Fibroblast of skin of scalp (primary cell): ENCODE measurements around the gene KDM4C. TPM values are rescaled to one million over a fixed set of nuclear protein-coding genes. Genes with fewer than 3 reads are reported as not detected.
"Not testable (repeated sequence)": the region's sequence is repeated elsewhere in the genome, so short reads cannot be mapped to it uniquely, and the experiment has no call there.

Experiments used
- DNase-seq: peaks from one replicate; pipeline ENCODE4 v3.0.0-alpha.2; 2013
- polyA plus RNA-seq, 2 experiments: library from polyadenylated mRNA; unstranded; fragments of 120-200 nt; gene quantifications; one replicate each; pipeline ENCODE4 v1.2.1, GENCODE V29; 2013; ENCODE audit not compliant: insufficient read length in 2 of 2

KDM4C gene
- polyA plus RNA-seq (2013, experiment 1 of 2; ENCODE audit: insufficient read length): 11.4 TPM
- 12.0 TPM for polyA plus RNA-seq (2013, experiment 2 of 2; ENCODE audit: insufficient read length)

DNA sequence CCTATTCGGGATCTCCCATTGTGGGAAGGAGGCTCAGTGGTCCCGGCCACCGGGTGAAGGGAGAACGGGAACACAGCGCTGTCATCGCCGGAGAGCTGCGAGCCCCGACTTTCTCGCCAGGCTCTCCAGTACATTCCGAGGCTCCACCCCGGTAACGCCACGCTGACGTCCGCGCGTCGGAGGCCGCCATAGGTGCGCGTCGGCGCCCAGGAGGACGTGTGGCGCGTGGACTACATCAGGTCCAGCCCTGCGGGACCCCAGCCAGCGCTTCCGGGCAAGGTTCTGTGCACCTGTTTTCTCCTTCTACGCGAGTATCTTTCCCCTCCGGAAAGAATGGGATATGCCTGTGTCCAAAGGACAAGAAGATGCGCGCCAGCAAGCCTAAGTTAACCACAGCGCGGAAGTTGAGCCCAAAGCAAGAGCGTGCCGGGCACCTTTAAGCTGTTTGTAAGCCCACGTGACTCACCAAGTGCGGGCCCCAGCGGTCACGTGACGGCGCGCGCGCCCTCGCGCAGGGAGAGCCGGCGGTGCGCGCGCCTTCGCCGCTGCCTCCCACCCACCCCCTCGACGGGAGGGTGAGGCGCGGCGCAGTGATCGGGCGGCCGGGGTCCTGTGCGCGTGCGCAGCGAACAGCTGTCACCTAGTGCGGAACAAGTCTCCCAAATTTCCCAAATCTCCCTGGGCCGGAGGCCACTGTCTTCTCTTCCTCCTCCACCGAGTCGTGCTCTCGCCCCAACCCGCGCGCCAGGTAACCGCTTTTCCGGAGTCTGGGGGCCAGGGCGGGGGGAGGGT lies at the start of gene KDM4C:
TSS of gene KDM4C (plus strand) at position 518 of the 792 bp plus-strand sequence. CDS start 35,016 bp downstream, outside the sequence.
- DNase-seq: peak; percentile 96

DNA sequence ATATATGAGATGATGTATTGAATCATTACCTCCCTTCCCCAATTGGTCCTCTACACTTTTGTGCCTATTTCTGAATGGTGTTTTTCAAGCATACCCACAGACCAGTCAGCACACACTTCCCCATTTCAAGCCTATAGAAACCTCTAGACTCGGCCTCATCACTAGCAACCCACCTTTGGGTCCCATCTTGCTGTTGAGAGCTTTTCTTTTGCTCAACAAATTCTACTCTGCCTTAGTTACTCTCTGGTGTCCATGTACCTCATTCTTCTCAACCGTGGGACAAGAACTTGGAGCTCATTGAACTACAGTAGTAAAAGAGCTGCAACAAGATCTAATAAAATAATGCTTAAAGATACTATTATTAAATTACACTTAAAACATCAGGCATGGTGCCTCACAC lies 49.0 kb upstream of the KDM4C start:
- DNase-seq: no peak

DNA sequence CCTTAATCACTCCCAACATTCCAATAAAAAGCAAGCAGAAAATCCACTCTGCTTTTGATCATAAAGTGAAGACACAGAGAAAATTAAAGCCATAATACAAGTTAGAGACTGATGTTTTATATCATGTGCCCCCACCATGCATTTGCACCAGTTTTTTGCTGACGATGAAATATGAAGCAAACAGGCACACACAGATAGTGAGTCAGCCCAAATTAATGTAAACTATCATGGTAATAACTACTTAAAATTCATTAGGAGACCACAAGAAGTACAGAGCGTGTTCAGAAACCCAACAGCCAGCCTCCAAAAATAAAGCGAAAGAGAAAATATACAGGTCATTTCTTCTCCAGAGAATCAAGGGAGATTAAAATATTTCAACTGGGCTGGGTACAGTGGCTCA lies 46.4 kb upstream of the KDM4C start:
- peak; percentile 48 for DNase-seq

GRCh38 chr9:6712041-6712440 lies 45.7 kb upstream of the KDM4C start:
- no peak for DNase-seq

- DNase-seq: no peak
These were observed 43.6 kb upstream of the KDM4C start for GRCh38 chr9:6714176-6714575.

DNA sequence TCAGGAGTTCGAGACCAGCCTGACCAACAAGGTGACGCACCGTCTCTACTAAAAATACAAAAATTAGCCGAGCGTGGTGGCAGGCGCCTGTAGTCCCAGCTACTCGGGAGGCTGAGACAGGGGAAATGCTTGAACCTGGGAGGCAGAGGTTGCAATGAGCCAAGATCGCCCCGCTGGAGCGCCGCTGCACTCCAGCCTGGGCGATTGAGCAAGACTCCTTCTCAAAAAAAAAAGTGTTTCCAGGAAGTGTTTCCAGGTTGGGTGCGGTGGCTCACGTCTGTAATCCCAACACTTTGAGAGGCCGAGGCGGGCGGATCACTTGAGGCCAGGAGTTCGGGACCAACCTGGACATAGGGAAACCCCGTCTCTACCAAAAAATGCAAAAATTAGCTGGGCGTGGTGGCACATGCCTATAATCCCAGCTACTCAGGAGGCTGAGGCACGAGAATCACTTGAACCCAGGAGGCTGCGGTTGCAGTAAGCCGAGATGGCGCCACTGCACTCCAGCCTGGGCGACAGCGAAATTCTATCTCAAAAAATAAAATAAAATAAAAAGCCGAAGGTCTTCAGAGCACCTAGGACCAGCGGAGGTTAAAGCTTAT lies 42.5 kb upstream of the KDM4C start:
- DNase-seq: not testable (repeated sequence)

DNA sequence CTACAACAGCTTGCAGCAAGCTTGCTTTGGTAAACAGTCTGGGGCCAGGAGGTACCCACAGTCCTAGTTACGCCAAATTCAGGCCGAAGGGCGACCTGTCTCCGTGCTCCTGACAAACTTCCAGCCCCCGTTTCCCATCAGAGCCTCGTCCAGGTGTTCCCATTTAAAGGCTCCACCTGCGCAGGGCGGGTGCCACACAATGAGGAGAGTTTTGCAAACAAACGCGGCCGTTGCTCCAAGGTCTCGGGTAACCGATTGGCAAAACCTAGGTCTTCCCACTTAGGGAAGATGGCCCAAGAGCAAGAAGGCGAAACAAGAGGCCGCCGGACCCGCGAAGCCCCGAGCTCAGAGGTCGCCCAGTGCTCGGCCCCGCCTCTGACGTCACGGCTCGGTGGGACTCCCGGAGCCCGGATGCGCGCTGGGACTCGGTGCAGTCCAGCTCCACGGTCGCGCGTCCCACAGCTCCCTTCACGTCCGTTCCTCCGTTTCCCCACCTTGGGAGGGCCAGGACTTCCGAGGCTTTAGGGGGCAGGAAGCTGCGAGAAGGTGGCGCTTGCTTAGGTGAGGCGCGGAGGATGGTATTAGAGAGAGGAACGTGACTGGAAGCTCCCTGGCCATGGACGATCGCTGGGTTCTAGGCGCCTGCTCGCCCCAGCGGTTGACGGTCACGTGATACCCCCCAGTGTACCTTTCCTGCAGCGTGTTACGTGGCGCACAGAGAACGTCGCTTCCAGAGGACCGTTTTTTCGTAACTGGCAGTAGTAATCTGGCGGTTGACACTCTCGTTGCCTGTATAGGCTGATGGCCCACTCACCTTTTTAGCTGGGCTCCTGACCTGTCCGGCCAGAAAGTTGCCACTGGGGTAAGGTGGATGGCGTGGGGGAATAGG lies 41.8 kb upstream of the KDM4C start:
- DNase-seq: peak; percentile 30

- DNase-seq: no peak
These were observed 41.0 kb upstream of the KDM4C start for GRCh38 chr9:6716766-6717165.

- no peak for DNase-seq
These were observed 33.8 kb upstream of the KDM4C start for GRCh38 chr9:6723881-6724420.

- DNase-seq: no peak
These were observed 24.5 kb upstream of the KDM4C start for GRCh38 chr9:6733257-6733656.

GRCh38 chr9:6733831-6734230 lies 23.9 kb upstream of the KDM4C start:
- DNase-seq: no peak

DNA sequence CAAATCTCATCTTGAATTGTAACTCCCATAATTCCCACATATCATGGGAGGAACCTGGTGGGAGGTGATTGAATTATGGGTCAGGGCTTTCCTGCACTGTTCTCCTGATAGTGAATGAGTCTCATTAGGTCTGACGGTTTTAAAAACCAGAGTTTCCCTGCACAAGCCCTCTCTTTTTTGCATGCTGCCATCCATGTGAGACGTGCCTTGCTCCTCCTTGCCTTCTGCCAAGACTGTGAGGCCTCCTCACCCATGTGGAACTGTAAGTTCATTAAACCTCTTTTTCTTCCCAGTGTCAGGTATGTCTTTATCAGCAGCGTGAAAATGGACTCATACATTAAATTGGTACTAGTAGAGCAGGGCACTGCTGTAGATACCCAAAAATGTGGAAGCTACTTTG lies 22.4 kb upstream of the KDM4C start:
- DNase-seq: no peak

DNA sequence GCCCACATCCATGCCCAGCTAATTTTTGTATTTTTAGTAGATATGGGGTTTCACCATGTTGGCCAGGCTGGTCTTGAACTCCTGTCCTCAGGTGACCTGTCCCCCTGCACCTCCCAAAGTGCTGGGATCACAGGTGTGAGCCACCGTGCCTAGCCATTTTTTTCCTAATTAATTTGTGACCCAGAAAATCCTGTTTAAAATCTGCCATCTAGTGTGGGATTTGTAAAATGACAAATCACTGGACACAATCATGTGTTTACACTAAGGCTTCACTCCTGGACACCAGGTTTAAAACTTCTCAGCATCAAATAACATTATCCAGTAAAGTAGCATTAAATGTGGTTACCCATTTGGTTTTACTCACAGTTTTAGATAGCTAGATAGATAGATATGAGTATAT lies 18.6 kb upstream of the KDM4C start:
- DNase-seq: peak; percentile 3

DNA sequence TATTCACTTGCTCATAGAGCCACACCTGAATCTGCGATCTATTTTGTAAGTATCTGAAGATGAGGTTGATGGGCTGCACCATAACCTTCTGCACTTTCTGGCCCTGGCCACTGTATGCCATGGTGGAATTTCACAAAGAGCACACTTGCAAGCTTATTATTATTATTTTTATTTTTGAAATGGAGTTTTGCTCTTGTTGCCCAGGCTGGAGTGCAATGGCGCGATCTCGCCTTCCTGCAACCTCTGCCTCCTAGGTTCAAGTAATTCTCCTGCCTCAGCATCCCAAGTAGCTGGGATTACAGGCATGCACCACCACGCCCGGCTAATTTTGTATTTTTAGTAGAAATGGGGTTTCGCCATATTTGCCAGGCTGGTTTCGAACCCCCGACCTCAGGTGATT lies 8.9 kb upstream of the KDM4C start:
- DNase-seq: not testable (repeated sequence)

DNA sequence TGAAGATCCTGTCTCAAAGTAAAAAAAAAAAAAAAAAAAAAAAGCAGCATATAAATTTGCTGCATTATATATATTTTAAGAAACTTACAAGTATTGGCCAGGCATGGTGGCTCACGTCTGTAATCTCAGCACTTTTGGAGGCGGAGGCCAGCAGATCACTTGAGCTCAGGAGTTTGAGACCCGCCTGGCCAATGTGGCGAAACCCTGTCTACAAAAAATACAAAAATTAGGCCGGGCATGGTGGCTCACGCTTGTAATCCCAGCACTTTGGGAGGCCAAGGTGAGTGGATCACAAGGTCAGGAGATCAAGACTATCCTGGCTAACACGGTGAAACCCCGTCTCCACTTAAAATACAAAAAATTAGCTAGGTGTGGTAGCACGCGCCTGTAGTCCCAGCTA lies 2.9 kb upstream of the KDM4C start:
- not testable (repeated sequence) for DNase-seq

DNA sequence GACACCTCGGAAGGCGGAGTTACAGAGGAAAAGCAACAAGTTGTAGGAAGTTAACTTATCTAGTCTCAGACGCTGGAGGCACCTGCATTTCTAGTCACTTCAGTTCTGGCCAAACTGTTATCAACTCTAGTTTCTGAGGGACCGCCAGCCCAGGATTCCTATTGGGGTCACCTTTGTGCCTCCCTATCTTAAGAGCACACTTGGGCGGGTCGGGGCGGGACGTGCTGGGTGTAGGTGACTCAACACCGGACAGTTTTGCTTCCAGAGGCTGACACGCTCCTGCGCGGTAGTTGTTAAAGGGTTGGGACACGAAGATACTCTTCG lies 679 bp upstream of the KDM4C start:
- DNase-seq: peak; percentile 57

- no peak for DNase-seq
These were observed 400 bp downstream of the KDM4C start for GRCh38 chr9:6758248-6758497.

DNA sequence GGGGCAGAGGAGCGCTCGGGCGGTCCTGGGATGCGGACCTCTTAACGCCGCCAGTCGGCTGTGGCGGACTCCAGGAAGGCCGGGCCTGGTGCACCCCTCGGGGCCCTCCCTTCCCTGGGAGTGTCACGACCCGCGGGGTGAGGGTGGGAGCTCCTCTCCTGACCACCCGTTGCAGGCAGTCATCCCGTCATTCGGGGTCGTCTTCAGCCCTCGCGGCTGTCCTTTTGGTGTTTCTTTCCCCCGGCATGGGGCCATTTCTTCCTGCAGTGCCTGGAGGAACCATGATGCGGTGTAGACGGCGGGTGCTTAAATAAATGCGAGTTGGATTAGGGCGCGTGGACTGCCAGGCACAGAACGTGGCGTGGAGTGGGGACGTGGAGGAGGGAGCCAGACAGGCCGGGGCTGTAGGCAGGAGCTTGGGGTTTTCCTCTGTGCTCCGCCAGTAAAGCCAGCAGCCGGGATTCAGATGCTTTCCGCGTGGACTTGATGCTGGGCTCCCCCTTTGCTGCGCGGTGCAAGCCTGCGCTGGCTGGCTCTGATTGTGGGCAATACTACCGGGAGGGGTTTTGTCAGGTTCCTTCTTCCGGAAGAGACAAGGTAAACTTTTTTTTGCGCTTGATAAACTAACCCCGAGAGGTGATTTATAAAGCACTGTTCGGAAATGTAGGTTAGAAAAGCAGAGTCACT lies 868 bp downstream of the KDM4C start:
- no peak for DNase-seq

- DNase-seq: peak; percentile 88
These were observed 1.6 kb downstream of the KDM4C start for GRCh38 chr9:6759185-6759977.

GRCh38 chr9:6761306-6761705 lies 3.5 kb downstream of the KDM4C start:
- DNase-seq: no peak

GRCh38 chr9:6763244-6763643 lies 5.5 kb downstream of the KDM4C start:
- DNase-seq: no peak

- no peak for DNase-seq
These were observed 6.2 kb downstream of the KDM4C start for GRCh38 chr9:6764011-6764410.
